Measurements from ENCODE around the gene EPAS1. TPM values are rescaled to one million over a fixed set of nuclear protein-coding genes. Genes with fewer than 3 reads are reported as not detected.

The EPAS1 gene
- total and polyA plus RNA-seq, 9 of the 15 experiments (the other 6 are each of a cell fraction or from before 2014, with no cell fraction given): 0.25 to 11.2 (median 4.1) TPM

GRCh38 chr2:46266134-46266533, 31.1 kb upstream of the EPAS1 start (continued):
- TF ChIP-seq ZHX1 (conservative IDR thresholded peaks at IDR 0.05; ENCODE audit: low read length): no peak
- TF ChIP-seq ZFPM2 (CRISPR knock-in tag; IDR thresholded peaks at IDR 0.05): no peak
- no peak for TF ChIP-seq SP1 (CRISPR knock-in tag; IDR thresholded peaks at IDR 0.05)

GRCh38 chr2:46267616-46268015, 29.6 kb upstream of the EPAS1 start:
- no peaks in the 10 kb centered on the region for H3K79me2 ChIP-seq (ENCODE audit: control insufficient read depth, insufficient read depth, low read length)
- in situ Hi-C loops (cut with MboI): no loop called here
- ChIA-PET CTCF (ENCODE audit: low intra/inter-chr PET ratio) (no interaction called here), POLR2A (interaction anchor here (0.7 to 3.1 kb wide), 2 partner anchors 14 to 23 kb away, joined by 3 to 9 read pairs; no protein-coding TSS in a partner anchor)
- H3K9me3 ChIP-seq (replicated peaks; ENCODE audit: control insufficient read depth, insufficient read depth, low read depth, low read length): no peaks in the 10 kb centered on the region
- no peak overlapping the region for H3K27ac ChIP-seq (ENCODE audit: extremely low read depth, low read depth, low read length)
- DNase-seq (ENCODE audit: extremely low read depth in 1 of 4, low spot score in 3 of 4) (no peak), FAIRE-seq (no peak), ATAC-seq (no peak)
- H2AFZ ChIP-seq (ENCODE audit: low read depth, low read length): no peak overlapping the region
- H3K9me1 ChIP-seq (ENCODE audit: control insufficient read depth, insufficient read depth, low read length): no peaks in the 10 kb centered on the region
- H3K9ac ChIP-seq (ENCODE audit: insufficient read depth in 1 of 2, low read depth in 2 of 2, low read length in 2 of 2): no peak overlapping the region
- H3K4me2 ChIP-seq (ENCODE audit: insufficient read depth, low read length): no peak overlapping the region
- no peaks in the 10 kb centered on the region for H4K20me1 ChIP-seq (replicated peaks; ENCODE audit: control insufficient read depth, insufficient read depth, low read length)
- no peaks in the 10 kb centered on the region for H3K27me3 ChIP-seq (ENCODE audit: control insufficient read depth in 2 of 2, insufficient read depth in 2 of 2, low read length in 2 of 2)
- peaks cover 9 to 31% of the 10 kb centered on the region in 2 experiments; a peak in 4 of 5 replicates for H3K4me1 ChIP-seq (replicated peaks in 1 of 2; ENCODE audit: control insufficient read depth in 2 of 2, insufficient read depth in 2 of 2, low read length in 2 of 2)
- BruUV-seq (replicated peaks): no TSS peak
- 73% methylated on average over 1 of the region's 1 CpG for WGBS (ENCODE audit: insufficient coverage, low coverage, missing lambda C conversion rate)
- intact Hi-C loops (cut with micrococcal nuclease): no loop called here
- no peak for TF ChIP-seq BRF2 (IDR thresholded peaks at IDR 0.05; ENCODE audit: borderline replicate concordance, insufficient read depth, insufficient read length)
- no peak for TF ChIP-seq ETV1 (tag; conservative IDR thresholded peaks at IDR 0.05; ENCODE audit: low read depth)
- TF ChIP-seq ZNF766 (CRISPR knock-in tag; conservative IDR thresholded peaks at IDR 0.05): no peak
- TF ChIP-seq RHOXF2B (CRISPR knock-in tag; conservative IDR thresholded peaks at IDR 0.05): no peak
- no peak for TF ChIP-seq ZBTB1 (CRISPR knock-in tag; IDR thresholded peaks at IDR 0.05; ENCODE audit: borderline replicate concordance, low read depth)
- no peak for TF ChIP-seq SIN3B (IDR thresholded peaks at IDR 0.05; ENCODE audit: low read depth)
- TF ChIP-seq TCF15 (CRISPR knock-in tag; IDR thresholded peaks at IDR 0.05): no peak
- TF ChIP-seq CTBP1 (IDR thresholded peaks at IDR 0.05; ENCODE audit: borderline replicate concordance): no peak
- TF ChIP-seq MAFK (IDR thresholded peaks at IDR 0.05; ENCODE audit: low read length): no peak
- no peak for TF ChIP-seq ZNF263 (CRISPR knock-in tag; IDR thresholded peaks at IDR 0.05; ENCODE audit: borderline replicate concordance)
- no peak for TF ChIP-seq GATA2 (CRISPR knock-in tag; IDR thresholded peaks at IDR 0.05)
- no peak for TF ChIP-seq PHF21A (IDR thresholded peaks at IDR 0.05; ENCODE audit: borderline replicate concordance, low read depth)
- no peak for TF ChIP-seq MTF1 (CRISPR knock-in tag; IDR thresholded peaks at IDR 0.05; ENCODE audit: borderline replicate concordance)
- no peaks in the 10 kb centered on the region for H3K36me3 ChIP-seq (ENCODE audit: control insufficient read depth, insufficient read depth, low read length)
- no peak overlapping the region for H3K4me3 ChIP-seq
